ENCODE data around the gene CDIPT. TPM values are rescaled to one million over a fixed set of nuclear protein-coding genes. Genes with fewer than 3 reads are reported as not detected.

Gene CDIPT
- polyA plus RNA-seq, 3 donors = 111 to 120 (median 117) TPM

GRCh38 chr16:29812754-29813643, 50.0 kb downstream of the CDIPT start:
- no peak for DNase-seq

- DNase-seq = peak; percentile 75
Observed at GRCh38 chr16:29811896-29812665, 50.9 kb downstream of the CDIPT start, which contains the start of gene PRRT2. Gene PRRT2 (plus strand): TSS chr16:29812193. CDS start chr16:29813055, 862 bp downstream.

- peak; percentile 96 for DNase-seq
Observed at GRCh38 chr16:29811170-29811895, 51.7 kb downstream of the CDIPT start.

GRCh38 chr16:29810699-29811169, 52.3 kb downstream of the CDIPT start:
- no peak for DNase-seq

- no peak for DNase-seq
Observed at GRCh38 chr16:29809850-29810698, 53.0 kb downstream of the CDIPT start.

- no peak for DNase-seq
Observed at GRCh38 chr16:29809031-29809747, 53.8 kb downstream of the CDIPT start.

Other genes starting within 250 kb of the CDIPT start
- 1 to 10 TPM; 2.7 to 2.8 (median 2.8) TPM for gene SPN, start 200.0 kb downstream of the CDIPT start, polyA plus RNA-seq (ENCODE audit: insufficient read length in 3 of 3)
- gene QPRT, start 184.0 kb downstream of the CDIPT start, polyA plus RNA-seq (ENCODE audit: insufficient read length in 3 of 3) = 100 to 1,000 TPM; 171 to 206 (median 173) TPM
- gene C16orf54, start 117.2 kb downstream of the CDIPT start, polyA plus RNA-seq (ENCODE audit: insufficient read length in 3 of 3) = under 1 TPM; 0.12 to 0.34 (median 0.17) TPM
- gene ZG16, start 85.0 kb downstream of the CDIPT start, polyA plus RNA-seq (ENCODE audit: insufficient read length in 3 of 3) = under 1 TPM in 2 of 3 donors, not detected in 1; 0.03 to 0.05 TPM
- gene KIF22, start 72.5 kb downstream of the CDIPT start, polyA plus RNA-seq (ENCODE audit: insufficient read length in 3 of 3) = 10 to 100 TPM; 68.2 to 81.8 (median 77.3) TPM
- gene MAZ, start 56.7 kb downstream of the CDIPT start, polyA plus RNA-seq (ENCODE audit: insufficient read length in 3 of 3) = 100 to 1,000 TPM; 330 to 392 (median 348) TPM
- gene PRRT2, start 51.0 kb downstream of the CDIPT start, polyA plus RNA-seq (ENCODE audit: insufficient read length in 3 of 3) = 10 to 100 TPM; 15.4 to 22.5 (median 21.6) TPM
- 10 to 100 TPM; 40.2 to 44.1 (median 43.6) TPM for gene PAGR1, start 47.1 kb downstream of the CDIPT start, polyA plus RNA-seq (ENCODE audit: insufficient read length in 3 of 3)
- 10 to 100 TPM; 16.1 to 24.7 (median 24.2) TPM for gene MVP, start 42.8 kb downstream of the CDIPT start, polyA plus RNA-seq (ENCODE audit: insufficient read length in 3 of 3)
- gene SEZ6L2, start 36.3 kb upstream of the CDIPT start, polyA plus RNA-seq (ENCODE audit: insufficient read length in 3 of 3) = 10 to 100 TPM; 10.1 to 13.6 (median 11.7) TPM
- 1 to 10 TPM in 2 of 3 donors, under 1 TPM in 1; 0.95 to 1.4 (median 1.0) TPM for gene ASPHD1, start 37.3 kb upstream of the CDIPT start, polyA plus RNA-seq (ENCODE audit: insufficient read length in 3 of 3)
- 10 to 100 TPM; 14.8 to 30.9 (median 29.4) TPM for gene KCTD13, start 63.0 kb upstream of the CDIPT start, polyA plus RNA-seq (ENCODE audit: insufficient read length in 3 of 3)
- 100 to 1,000 TPM; 106 to 123 (median 113) TPM for gene TMEM219, start 98.9 kb upstream of the CDIPT start, polyA plus RNA-seq (ENCODE audit: insufficient read length in 3 of 3)
- 10 to 100 TPM; 51.0 to 56.5 (median 53.1) TPM for gene TAOK2, start 110.6 kb upstream of the CDIPT start, polyA plus RNA-seq (ENCODE audit: insufficient read length in 3 of 3)
- gene HIRIP3, start 132.4 kb upstream of the CDIPT start, polyA plus RNA-seq (ENCODE audit: insufficient read length in 3 of 3) = 10 to 100 TPM; 19.9 to 22.2 (median 20.7) TPM
- gene INO80E, start 133.0 kb upstream of the CDIPT start, polyA plus RNA-seq (ENCODE audit: insufficient read length in 3 of 3) = 10 to 100 TPM; 52.3 to 64.9 (median 56.6) TPM
- gene DOC2A, start 147.8 kb upstream of the CDIPT start, polyA plus RNA-seq (ENCODE audit: insufficient read length in 3 of 3) = 1 to 10 TPM; 2.9 to 4.9 (median 4.6) TPM
- gene C16orf92, start 160.0 kb upstream of the CDIPT start, polyA plus RNA-seq (ENCODE audit: insufficient read length in 3 of 3) = not detected
- 1 to 10 TPM; 1.2 to 1.7 (median 1.2) TPM for gene TLCD3B, start 168.0 kb upstream of the CDIPT start, polyA plus RNA-seq (ENCODE audit: insufficient read length in 3 of 3)
- gene ALDOA, start 202.5 kb upstream of the CDIPT start, polyA plus RNA-seq (ENCODE audit: insufficient read length in 3 of 3) = 100 to 1,000 TPM; 525 to 600 (median 593) TPM
- gene PPP4C, start 212.8 kb upstream of the CDIPT start, polyA plus RNA-seq (ENCODE audit: insufficient read length in 3 of 3) = 100 to 1,000 TPM in 2 of 3 donors, 10 to 100 TPM in 1; 99.4 to 116 (median 109) TPM
- 1 to 10 TPM; 1.5 to 1.9 (median 1.7) TPM for gene TBX6, start 228.7 kb upstream of the CDIPT start, polyA plus RNA-seq (ENCODE audit: insufficient read length in 3 of 3)
- gene YPEL3, start 233.0 kb upstream of the CDIPT start, polyA plus RNA-seq (ENCODE audit: insufficient read length in 3 of 3) = 10 to 100 TPM; 58.6 to 70.9 (median 60.8) TPM

Measured in renal pelvis (tissue), 4 donors.